ENCODE data around the gene C1RL. TPM values are rescaled to one million over a fixed set of nuclear protein-coding genes. Genes with fewer than 3 reads are reported as not detected.

Gene C1RL
- total and polyA plus RNA-seq, 4 donors: 67.5 to 188 (median 124) TPM

DNA sequence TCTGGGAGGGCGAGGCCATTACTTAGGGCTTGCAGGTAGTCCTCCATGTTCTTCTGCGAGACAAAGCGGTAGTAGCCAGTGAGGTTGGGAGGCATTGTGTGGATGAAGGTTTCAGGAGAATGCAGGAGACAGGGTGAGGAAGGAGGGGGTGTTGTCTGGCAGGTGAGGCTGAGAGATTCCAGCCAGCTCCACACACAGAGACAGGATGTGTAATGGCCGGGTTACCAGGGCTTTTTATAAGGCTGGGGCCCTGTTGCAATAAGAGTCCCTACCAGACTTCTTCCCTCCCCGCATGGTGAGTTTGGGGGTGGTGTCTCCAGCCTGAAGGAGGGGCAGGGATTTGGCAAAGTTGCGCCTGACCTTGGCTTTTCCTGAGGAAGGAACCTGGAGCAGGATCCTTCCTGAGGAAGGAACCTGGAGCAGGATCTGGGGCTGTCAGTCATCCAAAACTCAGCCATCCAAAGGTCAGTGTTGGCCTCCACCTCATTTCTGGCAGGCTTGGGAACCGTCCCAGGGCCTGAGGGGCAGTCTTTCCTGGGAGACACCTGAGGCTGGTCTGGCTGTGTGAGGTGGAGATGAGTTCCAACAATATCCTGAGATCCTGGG is 19.8 kb upstream of the C1RL start, which contains the start of gene RBP5:
RBP5 (minus strand) TSS at position 209 of the 606 bp plus-strand sequence; CDS start at position 95, 114 bp downstream.
- H3K9me3 ChIP-seq (ENCODE audit: control insufficient read depth in 4 of 4, low read length in 3 of 4): no peaks in the 10 kb centered on the region
- H3K27me3 ChIP-seq (ENCODE audit: control insufficient read depth in 4 of 4, insufficient read depth in 4 of 4, low read length in 3 of 4): no peaks in the 10 kb centered on the region
- H3K4me1 ChIP-seq (ENCODE audit: control insufficient read depth in 4 of 4, insufficient read depth in 4 of 4, low read length in 3 of 4): peaks cover 1 to 53% (median 34%) of the 10 kb centered on the region in 4 donors
- peak within 1 kb of the TSS; percentile 57 to 88 (median 80) for H3K4me3 ChIP-seq (ENCODE audit: low read depth in 1 of 3, low read length in 3 of 3)
- peaks cover 0 to 4% (median 3%) of the 10 kb centered on the region in 4 donors for H3K36me3 ChIP-seq (ENCODE audit: control insufficient read depth in 4 of 4, insufficient read depth in 3 of 4, low read depth in 1 of 4, low read length in 3 of 4)
- WGBS: 29% methylated on average over 7 of the region's 7 CpGs
- DNase-seq (ENCODE audit: low spot score): no peak
- peak within 1 kb of the TSS; percentile 71 to 83 for H3K9ac ChIP-seq (ENCODE audit: low read depth in 1 of 2, low read length in 2 of 2)
- H3K27ac ChIP-seq (ENCODE audit: low read depth in 1 of 2, low read length in 2 of 2): peak within 1 kb of the TSS; percentile 83 to 89
- TF ChIP-seq, protein P1, sequence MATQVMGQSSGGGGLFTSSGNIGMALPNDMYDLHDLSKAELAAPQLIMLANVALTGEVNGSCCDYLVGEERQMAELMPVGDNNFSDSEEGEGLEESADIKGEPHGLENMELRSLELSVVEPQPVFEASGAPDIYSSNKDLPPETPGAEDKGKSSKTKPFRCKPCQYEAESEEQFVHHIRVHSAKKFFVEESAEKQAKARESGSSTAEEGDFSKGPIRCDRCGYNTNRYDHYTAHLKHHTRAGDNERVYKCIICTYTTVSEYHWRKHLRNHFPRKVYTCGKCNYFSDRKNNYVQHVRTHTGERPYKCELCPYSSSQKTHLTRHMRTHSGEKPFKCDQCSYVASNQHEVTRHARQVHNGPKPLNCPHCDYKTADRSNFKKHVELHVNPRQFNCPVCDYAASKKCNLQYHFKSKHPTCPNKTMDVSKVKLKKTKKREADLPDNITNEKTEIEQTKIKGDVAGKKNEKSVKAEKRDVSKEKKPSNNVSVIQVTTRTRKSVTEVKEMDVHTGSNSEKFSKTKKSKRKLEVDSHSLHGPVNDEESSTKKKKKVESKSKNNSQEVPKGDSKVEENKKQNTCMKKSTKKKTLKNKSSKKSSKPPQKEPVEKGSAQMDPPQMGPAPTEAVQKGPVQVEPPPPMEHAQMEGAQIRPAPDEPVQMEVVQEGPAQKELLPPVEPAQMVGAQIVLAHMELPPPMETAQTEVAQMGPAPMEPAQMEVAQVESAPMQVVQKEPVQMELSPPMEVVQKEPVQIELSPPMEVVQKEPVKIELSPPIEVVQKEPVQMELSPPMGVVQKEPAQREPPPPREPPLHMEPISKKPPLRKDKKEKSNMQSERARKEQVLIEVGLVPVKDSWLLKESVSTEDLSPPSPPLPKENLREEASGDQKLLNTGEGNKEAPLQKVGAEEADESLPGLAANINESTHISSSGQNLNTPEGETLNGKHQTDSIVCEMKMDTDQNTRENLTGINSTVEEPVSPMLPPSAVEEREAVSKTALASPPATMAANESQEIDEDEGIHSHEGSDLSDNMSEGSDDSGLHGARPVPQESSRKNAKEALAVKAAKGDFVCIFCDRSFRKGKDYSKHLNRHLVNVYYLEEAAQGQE (IDR thresholded peaks at IDR 0.05): peak; percentile 40
- peak; percentile 81 to 82 for TF ChIP-seq HNF4A (conservative IDR thresholded peaks at IDR 0.05)
- no peak for TF ChIP-seq FOXA1 (IDR thresholded peaks at IDR 0.05)
- TF ChIP-seq, protein P2, sequence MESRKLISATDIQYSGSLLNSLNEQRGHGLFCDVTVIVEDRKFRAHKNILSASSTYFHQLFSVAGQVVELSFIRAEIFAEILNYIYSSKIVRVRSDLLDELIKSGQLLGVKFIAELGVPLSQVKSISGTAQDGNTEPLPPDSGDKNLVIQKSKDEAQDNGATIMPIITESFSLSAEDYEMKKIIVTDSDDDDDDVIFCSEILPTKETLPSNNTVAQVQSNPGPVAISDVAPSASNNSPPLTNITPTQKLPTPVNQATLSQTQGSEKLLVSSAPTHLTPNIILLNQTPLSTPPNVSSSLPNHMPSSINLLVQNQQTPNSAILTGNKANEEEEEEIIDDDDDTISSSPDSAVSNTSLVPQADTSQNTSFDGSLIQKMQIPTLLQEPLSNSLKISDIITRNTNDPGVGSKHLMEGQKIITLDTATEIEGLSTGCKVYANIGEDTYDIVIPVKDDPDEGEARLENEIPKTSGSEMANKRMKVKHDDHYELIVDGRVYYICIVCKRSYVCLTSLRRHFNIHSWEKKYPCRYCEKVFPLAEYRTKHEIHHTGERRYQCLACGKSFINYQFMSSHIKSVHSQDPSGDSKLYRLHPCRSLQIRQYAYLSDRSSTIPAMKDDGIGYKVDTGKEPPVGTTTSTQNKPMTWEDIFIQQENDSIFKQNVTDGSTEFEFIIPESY (IDR thresholded peaks at IDR 0.05): no peak
- no peak for TF ChIP-seq NR2F2 (IDR thresholded peaks at IDR 0.05)
- peak in 1 of 2 donors; percentile 57 for TF ChIP-seq JUND (IDR thresholded peaks at IDR 0.05)
- TF ChIP-seq TAF1 (conservative IDR thresholded peaks at IDR 0.05): peak; percentile 80
- TF ChIP-seq HNF4G (IDR thresholded peaks at IDR 0.05): peak; percentile 56
- TF ChIP-seq SP1 (IDR thresholded peaks at IDR 0.05): peak; percentile 63
- TF ChIP-seq, protein P3, sequence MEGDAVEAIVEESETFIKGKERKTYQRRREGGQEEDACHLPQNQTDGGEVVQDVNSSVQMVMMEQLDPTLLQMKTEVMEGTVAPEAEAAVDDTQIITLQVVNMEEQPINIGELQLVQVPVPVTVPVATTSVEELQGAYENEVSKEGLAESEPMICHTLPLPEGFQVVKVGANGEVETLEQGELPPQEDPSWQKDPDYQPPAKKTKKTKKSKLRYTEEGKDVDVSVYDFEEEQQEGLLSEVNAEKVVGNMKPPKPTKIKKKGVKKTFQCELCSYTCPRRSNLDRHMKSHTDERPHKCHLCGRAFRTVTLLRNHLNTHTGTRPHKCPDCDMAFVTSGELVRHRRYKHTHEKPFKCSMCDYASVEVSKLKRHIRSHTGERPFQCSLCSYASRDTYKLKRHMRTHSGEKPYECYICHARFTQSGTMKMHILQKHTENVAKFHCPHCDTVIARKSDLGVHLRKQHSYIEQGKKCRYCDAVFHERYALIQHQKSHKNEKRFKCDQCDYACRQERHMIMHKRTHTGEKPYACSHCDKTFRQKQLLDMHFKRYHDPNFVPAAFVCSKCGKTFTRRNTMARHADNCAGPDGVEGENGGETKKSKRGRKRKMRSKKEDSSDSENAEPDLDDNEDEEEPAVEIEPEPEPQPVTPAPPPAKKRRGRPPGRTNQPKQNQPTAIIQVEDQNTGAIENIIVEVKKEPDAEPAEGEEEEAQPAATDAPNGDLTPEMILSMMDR (IDR thresholded peaks at IDR 0.05; ENCODE audit: low read depth, low read length, missing input control): no peak
- no peak for TF ChIP-seq FOXA2 (IDR thresholded peaks at IDR 0.05)
- TF ChIP-seq RXRA (IDR thresholded peaks at IDR 0.05): peak in 1 of 2 donors; percentile 76
- no peak for TF ChIP-seq RAD21 (IDR thresholded peaks at IDR 0.05)
- TF ChIP-seq, protein P4, sequence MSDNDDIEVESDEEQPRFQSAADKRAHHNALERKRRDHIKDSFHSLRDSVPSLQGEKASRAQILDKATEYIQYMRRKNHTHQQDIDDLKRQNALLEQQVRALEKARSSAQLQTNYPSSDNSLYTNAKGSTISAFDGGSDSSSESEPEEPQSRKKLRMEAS (IDR thresholded peaks at IDR 0.05): no peak
- peak in 1 of 2 donors; percentile 30 for TF ChIP-seq EGR1 (IDR thresholded peaks at IDR 0.05; ENCODE audit: low read depth in 2 of 2)
- no peak for TF ChIP-seq YY1 (IDR thresholded peaks at IDR 0.05)
- TF ChIP-seq, protein P5, sequence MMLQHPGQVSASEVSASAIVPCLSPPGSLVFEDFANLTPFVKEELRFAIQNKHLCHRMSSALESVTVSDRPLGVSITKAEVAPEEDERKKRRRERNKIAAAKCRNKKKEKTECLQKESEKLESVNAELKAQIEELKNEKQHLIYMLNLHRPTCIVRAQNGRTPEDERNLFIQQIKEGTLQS (IDR thresholded peaks at IDR 0.05): no peak
- no peak for TF ChIP-seq GABPA (IDR thresholded peaks at IDR 0.05 in 1 of 2, conservative IDR thresholded peaks at IDR 0.05 in 1 of 2)
